Spleen (tissue), 3 donors: ENCODE data around the gene SULF2.

ENCODE experiments used
- POLR2A ChIP-seq, 3 donors: fragments of 450-650 bp; IDR thresholded peaks; one replicate each; pipeline ENCODE4 v1.5.1; 2017; ENCODE audit warnings: antibody characterized with exemption in 3 of 3, mild to moderate bottlenecking in 1 of 3
- POLR2AphosphoS5 ChIP-seq, 3 donors: sonication (generic); formaldehyde crosslinking; IDR thresholded peaks; one replicate each; pipeline ENCODE4 v1.5.1; 2017; ENCODE audit warnings: antibody characterized with exemption in 3 of 3

DNA sequence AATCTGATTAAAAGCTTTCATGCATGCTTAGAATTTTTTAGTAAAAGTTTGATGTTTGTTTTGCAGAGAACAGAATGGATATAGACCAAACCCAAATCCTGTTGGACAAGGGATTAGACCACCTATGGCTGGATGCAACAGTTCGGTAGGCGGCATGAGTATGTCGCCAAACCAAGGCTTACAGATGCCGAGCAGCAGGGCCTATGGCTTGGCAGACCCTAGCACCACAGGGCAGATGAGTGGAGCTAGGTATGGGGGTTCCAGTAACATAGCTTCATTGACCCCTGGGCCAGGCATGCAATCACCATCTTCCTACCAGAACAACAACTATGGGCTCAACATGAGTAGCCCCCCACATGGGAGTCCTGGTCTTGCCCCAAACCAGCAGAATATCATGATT, 150.0 kb downstream of the SULF2 start:
- TF ChIP-seq POLR2A (IDR thresholded peaks at IDR 0.05): no peak
- peak in 1 of 3 donors; percentile 10 for TF ChIP-seq POLR2AphosphoS5 (IDR thresholded peaks at IDR 0.05)
